SK-N-MC (cell line): ENCODE data around the gene PLEKHA5.
"Not testable (repeated sequence)": the region's sequence is repeated elsewhere in the genome, so short reads cannot be mapped to it uniquely, and the experiment has no call there.

ENCODE experiments used
- EZH2 ChIP-seq: fragments of 200-600 bp; sonication (generic); IDR thresholded peaks from one replicate; pipeline ENCODE4 v1.6.1; 2017; ENCODE audit warnings: antibody characterized with exemption
- FOXP2 ChIP-seq: optimal IDR thresholded peaks from 2 replicates; pipeline ENCODE3; 2011; ENCODE audit warnings: mild to moderate bottlenecking, moderate library complexity; ENCODE audit not compliant: insufficient read depth; ENCODE audit errors: extremely low read length, control extremely low read depth
- POLR2AphosphoS5 ChIP-seq: IDR thresholded peaks from 2 replicates; pipeline ENCODE4 v1.6.1; 2012; ENCODE audit warnings: mild to moderate bottlenecking, low read depth, low read length, borderline replicate concordance

- TF ChIP-seq EZH2, POLR2AphosphoS5, FOXP2: not testable (repeated sequence)
These were observed 37.1 kb upstream of the PLEKHA5 start for GRCh38 chr12:19092482-19092881.
